AG09319 (cell line): ENCODE results near the gene FABP6.

Experiments used
- DNase-seq: peaks from one replicate; pipeline ENCODE4 v3.0.0-alpha.2; 2010; ENCODE audit warnings: low read depth; ENCODE audit errors: extremely low read depth
- TF ChIP-seq, protein P1 (sequence below): IDR thresholded peaks from 2 replicates; pipeline ENCODE4 v1.5.1; 2011; ENCODE audit warnings: low read depth, mild to moderate bottlenecking, inconsistent platforms, low read length, moderate library complexity

FABP6 gene

DNA sequence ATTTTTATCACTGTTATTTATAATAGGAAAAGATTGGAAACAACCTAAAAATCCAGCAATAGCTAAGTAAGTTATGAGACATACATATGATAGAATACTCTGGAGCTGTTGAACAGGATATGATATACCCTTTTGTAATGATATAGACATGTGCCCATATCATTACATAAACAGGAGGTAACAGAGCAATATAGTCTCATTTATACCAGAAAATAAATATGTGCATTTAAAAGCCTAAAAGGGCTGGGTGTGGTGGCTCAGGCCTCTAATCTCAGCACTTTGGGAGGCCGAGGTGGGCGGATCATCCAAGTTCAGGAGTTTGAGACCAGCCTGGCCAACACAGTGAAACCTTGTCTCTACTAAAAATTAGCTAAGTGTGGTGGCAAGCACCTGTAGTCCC, 2.3 kb upstream of the FABP6 start:
- TF ChIP-seq, protein P1, sequence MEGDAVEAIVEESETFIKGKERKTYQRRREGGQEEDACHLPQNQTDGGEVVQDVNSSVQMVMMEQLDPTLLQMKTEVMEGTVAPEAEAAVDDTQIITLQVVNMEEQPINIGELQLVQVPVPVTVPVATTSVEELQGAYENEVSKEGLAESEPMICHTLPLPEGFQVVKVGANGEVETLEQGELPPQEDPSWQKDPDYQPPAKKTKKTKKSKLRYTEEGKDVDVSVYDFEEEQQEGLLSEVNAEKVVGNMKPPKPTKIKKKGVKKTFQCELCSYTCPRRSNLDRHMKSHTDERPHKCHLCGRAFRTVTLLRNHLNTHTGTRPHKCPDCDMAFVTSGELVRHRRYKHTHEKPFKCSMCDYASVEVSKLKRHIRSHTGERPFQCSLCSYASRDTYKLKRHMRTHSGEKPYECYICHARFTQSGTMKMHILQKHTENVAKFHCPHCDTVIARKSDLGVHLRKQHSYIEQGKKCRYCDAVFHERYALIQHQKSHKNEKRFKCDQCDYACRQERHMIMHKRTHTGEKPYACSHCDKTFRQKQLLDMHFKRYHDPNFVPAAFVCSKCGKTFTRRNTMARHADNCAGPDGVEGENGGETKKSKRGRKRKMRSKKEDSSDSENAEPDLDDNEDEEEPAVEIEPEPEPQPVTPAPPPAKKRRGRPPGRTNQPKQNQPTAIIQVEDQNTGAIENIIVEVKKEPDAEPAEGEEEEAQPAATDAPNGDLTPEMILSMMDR, result no peak
- no peak for DNase-seq

DNA sequence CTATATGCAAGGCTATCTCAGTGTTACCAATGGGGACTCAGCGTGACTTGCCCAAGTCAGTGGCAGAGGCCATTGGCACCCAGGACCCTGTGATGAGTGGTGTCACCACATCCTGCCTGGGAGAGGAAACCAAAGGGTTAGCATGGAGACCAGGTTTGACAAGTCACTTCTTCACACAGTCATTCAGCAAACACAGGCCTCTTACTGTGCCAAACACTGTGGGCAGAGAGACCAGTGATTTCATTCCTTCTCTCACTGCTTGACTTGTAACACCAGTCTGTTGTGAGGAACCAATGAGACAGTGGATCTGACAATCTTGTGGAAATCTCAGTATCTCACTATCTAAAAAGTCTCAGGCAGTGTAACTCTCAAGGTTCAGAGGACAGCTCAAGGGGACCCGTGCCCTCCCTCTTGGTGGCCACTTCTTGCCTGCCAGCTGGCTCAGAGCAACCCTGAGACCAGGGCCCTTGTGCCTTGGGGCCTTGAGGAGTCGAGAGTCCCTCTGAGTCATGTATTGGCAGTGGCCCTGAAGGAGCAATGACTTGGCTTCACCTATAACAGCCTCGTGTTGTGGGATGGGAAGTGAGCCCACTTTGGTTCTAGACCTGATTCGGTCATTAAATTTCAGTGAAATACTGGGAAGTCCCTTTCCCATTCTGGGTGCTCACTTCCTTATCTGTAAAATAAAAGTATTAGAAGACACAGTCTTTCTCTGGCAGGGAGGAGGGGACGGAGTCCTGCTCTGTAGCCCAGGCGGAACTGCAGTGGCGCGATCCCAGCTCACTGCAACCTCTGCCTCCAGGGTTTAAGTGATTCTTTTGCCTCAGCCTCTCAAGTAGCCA, 1.6 kb downstream of the FABP6 start:
- TF ChIP-seq, protein P1, result no peak
- DNase-seq, result peak; percentile 7

DNA sequence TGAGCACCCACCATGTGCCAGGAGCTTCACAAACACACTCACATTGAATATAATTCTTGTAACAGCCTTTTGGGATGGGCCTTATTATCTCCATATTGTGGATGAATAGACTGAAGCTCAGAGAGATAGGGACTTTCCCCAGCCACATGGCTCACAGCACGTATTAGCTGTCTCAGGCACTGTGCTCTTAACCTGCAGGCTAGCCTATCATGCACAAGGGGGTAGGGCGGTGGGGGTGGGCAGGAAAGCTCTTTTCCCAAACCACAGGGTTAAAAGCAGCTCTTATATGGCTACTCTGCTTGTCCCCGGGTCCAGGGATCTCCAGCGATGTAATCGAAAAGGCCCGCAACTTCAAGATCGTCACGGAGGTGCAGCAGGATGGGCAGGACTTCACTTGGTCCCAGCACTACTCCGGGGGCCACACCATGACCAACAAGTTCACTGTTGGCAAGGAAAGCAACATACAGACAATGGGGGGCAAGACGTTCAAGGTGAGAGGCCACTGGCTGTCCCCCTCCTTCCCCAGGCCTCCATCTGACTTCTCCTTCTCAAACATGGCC, 2.6 kb downstream of the FABP6 start:
- no peak for DNase-seq
- TF ChIP-seq, protein P1, result no peak

DNA sequence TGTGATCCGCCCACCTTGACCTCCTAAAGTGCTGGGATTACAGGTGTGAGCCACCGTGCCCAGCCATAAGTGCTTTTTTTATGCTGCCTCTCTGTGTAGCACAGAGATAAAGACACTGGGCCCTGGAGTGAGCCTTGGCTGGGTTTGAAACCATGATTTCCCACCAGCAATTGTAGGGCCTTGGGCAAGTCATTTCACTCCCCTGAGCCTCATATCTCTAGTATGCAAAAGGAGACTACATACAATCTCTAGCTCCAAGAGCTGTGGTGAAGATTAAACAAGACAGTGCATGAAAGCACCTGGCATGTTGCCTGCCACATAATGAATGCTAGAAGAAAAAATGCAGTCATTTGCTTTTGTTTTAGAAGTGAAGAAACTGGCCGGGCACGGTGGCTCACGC, 3.9 kb downstream of the FABP6 start:
- TF ChIP-seq, protein P1, result no peak
- no peak for DNase-seq

DNA sequence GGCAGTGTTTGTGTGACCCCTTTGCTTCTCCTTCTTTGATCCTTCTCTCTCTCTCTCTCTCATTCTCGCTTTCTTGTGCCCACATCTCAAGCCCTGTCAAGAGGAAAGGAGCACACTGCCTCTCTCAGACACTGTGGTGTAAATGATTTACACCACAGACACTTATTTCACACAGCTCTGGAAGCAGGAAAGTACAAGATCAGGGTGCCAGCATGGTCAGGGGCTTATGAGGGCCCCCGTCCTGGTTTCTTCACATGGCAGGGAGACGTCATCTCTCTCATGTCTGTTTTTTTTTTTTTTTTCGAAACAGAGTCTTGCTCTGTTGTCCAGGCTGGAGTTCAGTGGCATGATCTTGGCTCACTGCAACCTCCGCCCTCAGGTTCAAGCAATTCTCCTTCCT, 6.4 kb downstream of the FABP6 start:
- TF ChIP-seq, protein P1, result no peak
- DNase-seq, result no peak

DNA sequence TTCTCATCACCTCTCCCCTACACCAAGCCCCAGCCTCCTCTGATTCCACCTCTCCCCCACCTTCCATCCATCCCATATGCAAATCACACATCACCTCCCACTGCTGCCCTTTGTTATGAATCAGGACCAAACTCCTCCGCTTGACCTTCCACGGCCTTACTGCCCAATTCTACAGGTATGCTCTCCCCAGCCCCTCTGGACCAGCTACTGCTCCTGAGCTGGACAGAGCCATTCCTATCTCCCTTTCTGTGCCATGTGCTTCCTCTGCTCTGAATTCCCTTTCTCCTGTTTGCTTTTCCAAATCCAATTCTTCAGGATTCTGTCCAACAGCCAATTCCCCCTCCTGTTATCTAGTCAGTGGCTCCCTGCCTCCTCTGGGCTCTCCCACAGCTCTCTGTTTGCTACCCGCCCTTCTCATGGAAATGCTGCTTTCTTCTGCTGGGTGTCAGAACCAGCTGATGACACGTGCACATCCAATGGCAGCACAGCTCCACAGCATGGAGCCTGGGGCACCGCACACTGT, 8.3 kb downstream of the FABP6 start:
- DNase-seq, result no peak

More for the DNA sequence above, 8.3 kb downstream of the FABP6 start:
- TF ChIP-seq, protein P1, result no peak
